ENCODE data around the gene ACTG1.

Gene ACTG1

DNA sequence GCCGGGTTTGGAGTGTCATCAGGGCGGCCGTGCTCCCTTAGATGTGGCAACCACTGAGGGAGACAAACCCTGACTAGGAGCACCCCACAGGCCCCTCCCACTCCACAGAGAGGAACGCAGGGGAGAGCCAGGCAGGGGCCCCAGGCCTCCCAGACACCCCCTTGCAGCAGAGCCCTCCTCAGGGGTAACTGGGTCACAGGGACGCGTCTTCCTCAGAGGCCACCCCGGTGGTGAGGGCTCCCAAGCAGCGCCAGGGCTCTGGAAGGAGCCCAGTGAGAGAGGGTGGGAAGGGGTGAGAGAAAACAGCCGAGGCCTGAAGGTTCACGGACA lies 26.9 kb upstream of the ACTG1 start:
- no peak for DNase-seq (ENCODE audit: low read depth, low spot score)
- no peak overlapping the region for H3K4me3 ChIP-seq (ENCODE audit: low read depth, low read length)
- TF ChIP-seq CTCF (IDR thresholded peaks at IDR 0.05; ENCODE audit: insufficient read depth, low read length, missing control alignments): no peak
- POLR2A ChIA-PET: interaction anchor here (1.2 to 1.5 kb wide), 3 partner anchors 8 to 21 kb away, joined by 3 to 6 read pairs (median 3); no protein-coding TSS in a partner anchor
- CTCF ChIA-PET: interaction anchor here (3.0 kb wide), 1 partner anchor 61 kb away, joined by 13 read pairs; no protein-coding TSS in a partner anchor

DNA sequence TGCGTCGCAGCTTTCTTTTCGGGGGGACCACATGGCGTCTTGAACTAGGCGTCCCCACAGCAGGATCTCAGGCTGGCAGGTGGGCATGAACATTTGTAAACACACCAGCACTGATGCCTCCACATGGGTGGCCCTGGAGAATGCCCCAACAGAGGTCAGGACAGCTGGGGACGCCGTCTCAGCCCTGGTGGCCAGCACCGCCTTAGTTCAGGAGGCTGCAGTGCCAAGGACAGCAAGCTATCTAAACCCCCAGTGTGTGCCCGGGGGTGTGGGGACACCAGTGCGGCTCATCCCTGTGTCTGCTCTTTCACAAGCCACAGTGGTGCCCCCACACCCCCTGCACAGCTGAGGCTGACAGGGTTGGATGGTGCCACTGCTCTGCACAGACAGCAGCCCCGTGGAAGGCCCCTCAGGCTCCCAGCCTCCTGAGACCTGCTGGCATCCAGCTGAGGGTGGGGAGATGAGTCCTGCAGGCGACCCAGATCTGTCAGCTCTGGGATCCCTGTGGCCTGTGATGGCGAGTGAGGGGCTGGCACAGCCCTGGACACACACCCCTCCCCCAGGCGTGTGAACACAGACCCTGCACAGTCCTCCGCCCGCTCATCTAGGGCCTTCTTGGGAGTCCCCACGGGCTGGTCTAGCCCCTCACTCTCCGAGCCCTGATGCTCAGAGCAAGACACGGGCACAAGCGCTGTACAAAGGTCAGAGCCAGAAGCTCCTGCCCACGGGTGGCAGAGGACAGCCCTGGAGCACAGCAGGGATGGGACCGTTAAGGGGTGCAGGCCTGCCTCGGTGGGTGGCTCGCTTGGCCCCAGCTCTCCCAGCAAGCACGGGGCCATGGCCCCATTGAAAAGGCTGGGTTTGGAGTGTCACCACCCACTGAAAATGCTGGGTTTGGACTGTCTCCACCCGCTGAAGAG lies 26.3 kb upstream of the ACTG1 start:
- no peak for DNase-seq (ENCODE audit: low read depth, low spot score)
- TF ChIP-seq CTCF (IDR thresholded peaks at IDR 0.05; ENCODE audit: insufficient read depth, low read length, missing control alignments): no peak
- ChIA-PET CTCF (interaction anchor here (0.8 to 3.0 kb wide), 2 partner anchors 13 to 62 kb away, joined by 3 to 13 read pairs; partner anchors contain the start of gene FAAP100), POLR2A (interaction anchor here (1.2 to 1.5 kb wide), 2 partner anchors 8 to 20 kb away, joined by 3 to 6 read pairs; no protein-coding TSS in a partner anchor)
- H3K4me3 ChIP-seq (ENCODE audit: low read depth, low read length): no peak overlapping the region

DNA sequence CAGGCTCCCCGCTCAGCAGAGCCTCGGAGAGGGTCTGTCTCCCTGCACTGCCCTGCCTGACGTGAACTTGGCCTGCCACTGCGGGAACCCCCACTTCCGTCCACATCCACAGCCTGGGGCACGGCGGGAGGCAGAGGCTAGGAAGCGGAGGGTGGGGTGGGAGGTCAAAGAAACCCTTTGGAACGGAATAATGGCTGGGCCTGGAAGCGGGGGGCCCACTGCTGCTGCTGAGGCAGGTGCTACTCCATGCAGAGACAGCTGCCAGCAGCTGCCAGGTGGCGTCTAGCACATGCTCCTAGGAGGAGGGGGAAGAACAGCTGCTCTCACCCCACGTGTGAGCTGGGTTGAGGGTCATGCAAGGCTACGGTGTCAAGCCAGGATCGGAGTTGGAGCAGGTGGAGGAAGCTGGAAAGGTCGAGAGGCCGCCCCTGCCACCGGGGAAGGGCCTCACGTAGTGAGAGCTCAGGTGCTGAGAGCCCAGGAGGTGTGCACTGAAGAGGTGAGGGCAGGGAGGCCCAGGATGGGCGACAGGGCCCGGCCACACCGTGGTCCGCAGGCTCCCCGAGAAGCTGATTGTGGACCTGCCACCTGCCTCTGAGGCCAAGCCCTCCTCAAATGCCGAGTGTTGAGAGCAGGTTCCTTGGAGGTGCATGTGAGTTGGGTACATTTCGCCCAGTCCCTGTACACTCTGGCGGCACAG lies 25.4 kb upstream of the ACTG1 start:
- CTCF ChIA-PET: interaction anchor here (0.8 to 3.0 kb wide), 3 partner anchors 14 to 63 kb away, joined by 3 to 13 read pairs (median 3); partner anchors contain the start of gene FAAP100
- H3K4me3 ChIP-seq (ENCODE audit: low read depth, low read length): no peak overlapping the region
- DNase-seq (ENCODE audit: low read depth, low spot score): no peak
- no peak for TF ChIP-seq CTCF (IDR thresholded peaks at IDR 0.05; ENCODE audit: insufficient read depth, low read length, missing control alignments)
- POLR2A ChIA-PET: interaction anchor here (0.9 to 1.5 kb wide), 3 partner anchors 9 to 31 kb away, joined by 3 to 6 read pairs (median 4); no protein-coding TSS in a partner anchor

DNA sequence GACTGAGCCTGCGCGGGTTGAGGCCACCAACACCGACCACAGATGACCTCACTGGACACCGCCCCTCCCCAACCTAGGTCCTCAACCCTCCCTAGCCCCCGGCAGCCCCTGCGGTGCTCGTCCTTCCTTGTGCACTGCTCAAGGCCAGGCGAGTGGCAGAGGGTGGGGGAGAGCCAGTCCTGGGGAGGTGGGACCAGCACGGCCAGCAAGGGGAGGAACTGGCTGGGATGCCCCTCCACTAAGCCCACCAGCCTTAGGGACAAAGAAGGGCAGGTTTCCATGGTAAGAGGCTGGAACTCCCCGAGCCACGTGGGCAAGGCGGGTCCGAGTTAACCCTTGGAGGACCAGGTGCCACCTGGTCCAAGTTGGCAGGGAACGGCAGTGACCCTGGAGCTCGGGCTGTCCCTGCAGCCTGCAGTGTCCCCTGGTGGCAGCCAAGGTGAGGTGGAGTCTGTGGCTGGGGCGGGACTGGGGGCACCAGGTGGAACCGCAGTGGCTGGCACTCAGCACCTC lies 24.8 kb upstream of the ACTG1 start:
- CTCF ChIA-PET: interaction anchor here (0.9 to 3.0 kb wide), 2 partner anchors 55 to 63 kb away, joined by 3 to 13 read pairs; no protein-coding TSS in a partner anchor
- DNase-seq (ENCODE audit: low read depth, low spot score): no peak
- POLR2A ChIA-PET: interaction anchor here (0.9 kb wide), 1 partner anchor 30 kb away, joined by 4 read pairs; no protein-coding TSS in a partner anchor
- peak; percentile 67 for TF ChIP-seq CTCF (IDR thresholded peaks at IDR 0.05; ENCODE audit: insufficient read depth, low read length, missing control alignments)
- H3K4me3 ChIP-seq (ENCODE audit: low read depth, low read length): no peak overlapping the region

DNA sequence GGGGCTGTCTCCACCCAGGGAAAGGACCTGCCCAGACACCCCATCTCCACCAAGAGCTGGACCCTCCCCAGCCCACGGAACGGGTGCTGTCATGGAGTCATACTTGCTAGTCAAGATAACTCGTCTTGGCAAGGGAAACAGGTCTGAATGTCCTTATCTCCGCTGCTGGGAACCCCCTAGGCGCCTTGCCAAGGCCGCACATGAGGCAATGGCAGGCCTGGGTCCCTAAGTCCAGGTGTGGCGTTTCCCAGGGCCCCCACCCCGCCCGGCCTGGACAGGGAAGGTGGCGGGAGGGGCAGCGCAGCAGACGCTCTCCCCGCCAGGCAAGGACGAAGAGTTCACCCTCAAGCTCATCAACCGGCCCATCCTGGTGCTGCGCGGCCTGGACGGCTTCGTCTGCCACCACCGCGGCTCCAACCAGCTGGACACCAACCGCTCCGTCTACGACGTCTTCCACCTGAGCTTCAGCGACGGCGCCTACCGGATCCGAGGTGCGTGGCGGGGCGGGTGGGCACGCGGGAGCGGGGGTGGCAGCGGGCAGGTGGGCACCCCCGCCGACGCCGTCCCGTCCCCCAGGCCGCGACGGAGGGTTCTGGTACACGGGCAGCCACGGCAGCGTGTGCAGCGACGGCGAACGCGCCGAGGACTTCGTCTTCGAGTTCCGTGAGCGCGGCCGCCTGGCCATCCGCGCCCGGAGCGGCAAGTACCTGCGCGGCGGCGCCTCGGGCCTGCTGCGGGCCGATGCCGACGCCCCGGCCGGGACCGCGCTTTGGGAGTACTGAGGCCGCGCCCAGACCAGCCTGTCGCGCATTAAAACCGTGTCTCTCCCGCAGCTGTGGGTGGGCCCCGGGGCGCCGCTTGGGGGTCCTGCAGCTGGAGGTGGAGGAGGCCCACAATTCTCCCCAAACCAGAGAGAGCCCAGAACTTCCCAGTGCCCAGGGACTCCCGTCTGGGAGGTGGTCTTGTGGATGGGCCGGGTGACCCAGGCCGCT lies 24.0 kb upstream of the ACTG1 start:
- ChIA-PET CTCF (interaction anchor here (0.7 to 3.0 kb wide), 2 partner anchors 18 to 64 kb away, joined by 3 to 13 read pairs; no protein-coding TSS in a partner anchor), POLR2A (no interaction called here)
- DNase-seq (ENCODE audit: low read depth, low spot score): no peak
- no peak overlapping the region for H3K4me3 ChIP-seq (ENCODE audit: low read depth, low read length)
- no peak for TF ChIP-seq CTCF (IDR thresholded peaks at IDR 0.05; ENCODE audit: insufficient read depth, low read length, missing control alignments)
